Endometrium (tissue), 2 donors: ENCODE measurements around the gene WLS.
"Not testable (repeated sequence)": the region's sequence is repeated elsewhere in the genome, so short reads cannot be mapped to it uniquely, and the experiment has no call there.

Experiments
- FAIRE-seq: peaks from 2 replicates; lab custom pipeline; 2012; peaks lifted over from hg19 to GRCh38; lab: Jason Lieb, UNC
- donor health status: control.
- donor health status: control.

The WLS gene

DNA sequence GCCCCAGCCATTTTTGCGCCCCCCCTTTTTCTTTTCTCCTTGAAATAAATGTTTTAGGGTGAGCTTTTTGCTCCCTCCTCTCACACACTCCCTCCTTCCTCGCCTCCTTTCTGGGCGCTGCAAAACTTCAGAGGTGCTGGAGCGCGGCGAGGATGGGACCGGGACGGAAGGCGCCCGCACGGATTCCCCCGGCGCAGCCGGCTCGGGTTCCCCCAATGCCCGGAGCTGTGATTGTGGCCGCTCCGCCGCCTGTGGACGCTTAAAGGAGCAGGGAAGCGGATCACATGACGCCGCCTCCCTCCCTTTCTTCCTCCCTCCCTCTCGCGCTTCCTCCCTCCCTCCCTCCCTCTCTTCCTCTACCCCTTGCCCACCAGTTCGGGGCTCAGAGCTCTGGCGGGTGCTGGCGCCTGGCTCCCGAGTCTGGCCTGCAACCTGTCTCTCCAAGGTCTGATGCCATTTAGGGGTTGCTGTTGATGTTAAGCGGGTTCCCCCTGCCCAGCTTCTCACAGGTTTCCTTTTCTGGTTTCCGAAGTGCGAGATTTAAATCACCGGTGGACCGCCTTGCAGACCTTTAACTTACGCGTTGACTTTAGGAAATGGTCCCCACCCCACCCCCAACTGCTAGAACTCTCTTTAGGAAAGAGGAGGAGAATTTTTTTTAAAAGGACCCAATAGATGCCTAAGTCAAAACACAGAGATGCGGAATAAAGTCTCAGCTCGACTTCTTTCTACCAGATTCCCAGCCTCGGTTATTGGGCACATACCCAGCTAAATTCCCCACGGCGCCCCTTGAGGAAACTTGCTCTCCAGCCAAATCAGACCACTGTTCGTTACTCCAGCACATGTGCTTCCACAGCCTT, at the start of gene WLS:
TSS of gene WLS (minus strand) at position 235 of the 860 bp plus-strand sequence. CDS start at position 11, 224 bp downstream.
- no peak for FAIRE-seq

DNA sequence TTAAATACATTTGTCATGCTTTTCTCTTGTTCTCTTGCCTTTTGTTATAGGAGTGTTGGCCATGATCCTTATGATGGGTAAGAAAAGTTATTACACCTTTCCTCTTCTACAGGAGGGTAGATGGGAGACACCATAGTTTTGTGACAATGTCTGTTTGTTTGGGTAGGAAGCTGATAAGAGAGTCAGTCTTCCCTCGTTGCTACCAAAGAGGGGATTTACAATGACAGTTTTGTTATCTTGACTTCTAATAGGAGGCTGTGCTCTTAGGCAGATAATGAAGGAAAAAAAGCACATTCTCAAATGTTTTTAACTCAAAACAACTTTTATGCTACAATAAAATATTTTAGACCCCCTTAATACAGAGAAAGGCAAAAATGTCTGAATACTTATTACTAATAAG, 48.0 kb upstream of the WLS start:
- FAIRE-seq, result no peak

DNA sequence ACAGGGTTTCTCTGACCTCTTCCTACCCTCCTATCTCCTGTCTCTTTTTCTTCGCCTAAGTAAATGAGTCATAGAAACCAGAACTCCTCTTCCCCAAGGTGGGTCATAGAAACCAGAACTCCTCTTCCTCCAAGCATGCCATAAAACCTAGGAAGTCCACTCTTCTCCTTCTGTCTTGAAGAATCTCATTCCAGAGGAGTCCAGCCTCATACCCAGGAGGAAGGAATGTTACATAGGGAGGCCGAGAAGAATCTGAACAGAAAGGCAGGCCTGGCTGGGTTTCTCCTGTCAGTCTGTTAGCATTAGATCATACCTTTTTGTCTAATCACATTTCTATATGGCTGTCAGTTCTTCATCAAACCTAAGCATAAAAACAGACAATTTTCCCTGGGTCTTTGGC, 47.5 kb upstream of the WLS start:
- FAIRE-seq, result no peak

- FAIRE-seq, result no peak
Observed at GRCh38 chr1:68278221-68278620, 45.9 kb upstream of the WLS start.

GRCh38 chr1:68276448-68276847, 44.1 kb upstream of the WLS start:
- no peak for FAIRE-seq

DNA sequence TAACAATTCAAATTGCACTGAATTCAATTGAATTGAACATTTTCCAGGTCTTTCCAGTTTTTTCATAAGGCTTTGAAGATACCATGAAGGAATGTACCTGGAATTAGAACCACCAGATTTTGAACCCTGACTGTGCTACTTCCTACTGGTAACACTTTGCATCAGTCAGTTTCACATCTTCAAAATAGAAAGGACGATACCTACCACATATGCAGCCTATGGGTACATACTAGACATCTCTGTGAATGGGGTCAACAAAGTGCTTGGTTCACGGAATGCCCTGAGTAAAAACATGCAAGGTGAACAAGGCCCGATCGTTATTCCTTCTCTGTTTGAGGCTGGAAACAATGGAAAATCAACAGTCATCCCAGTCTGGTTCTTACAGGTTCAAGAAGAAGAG, 41.2 kb upstream of the WLS start:
- FAIRE-seq, result no peak

DNA sequence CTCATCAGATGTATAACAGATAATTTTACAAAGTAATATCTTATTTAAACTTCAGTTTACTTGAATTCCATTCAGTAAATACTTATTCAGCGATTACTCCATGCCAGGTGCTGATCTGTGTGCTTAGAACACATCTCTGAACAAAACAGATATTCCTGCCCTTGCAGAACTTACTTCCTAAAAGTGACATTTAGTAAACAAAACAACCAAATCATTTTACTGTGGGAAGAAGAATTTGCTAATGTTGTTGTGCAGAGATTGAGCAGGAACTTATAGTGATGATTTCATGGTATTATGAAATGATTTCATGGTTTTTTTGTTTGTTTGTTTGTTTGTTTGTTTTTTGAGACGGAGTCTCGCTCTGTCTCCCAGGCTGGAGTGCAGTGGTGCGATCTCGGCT, 39.3 kb upstream of the WLS start:
- peak; percentile 12 for FAIRE-seq

- FAIRE-seq, result no peak
Observed at GRCh38 chr1:68270951-68271350, 38.6 kb upstream of the WLS start.

GRCh38 chr1:68269637-68270430, 37.5 kb upstream of the WLS start:
- no peak for FAIRE-seq

DNA sequence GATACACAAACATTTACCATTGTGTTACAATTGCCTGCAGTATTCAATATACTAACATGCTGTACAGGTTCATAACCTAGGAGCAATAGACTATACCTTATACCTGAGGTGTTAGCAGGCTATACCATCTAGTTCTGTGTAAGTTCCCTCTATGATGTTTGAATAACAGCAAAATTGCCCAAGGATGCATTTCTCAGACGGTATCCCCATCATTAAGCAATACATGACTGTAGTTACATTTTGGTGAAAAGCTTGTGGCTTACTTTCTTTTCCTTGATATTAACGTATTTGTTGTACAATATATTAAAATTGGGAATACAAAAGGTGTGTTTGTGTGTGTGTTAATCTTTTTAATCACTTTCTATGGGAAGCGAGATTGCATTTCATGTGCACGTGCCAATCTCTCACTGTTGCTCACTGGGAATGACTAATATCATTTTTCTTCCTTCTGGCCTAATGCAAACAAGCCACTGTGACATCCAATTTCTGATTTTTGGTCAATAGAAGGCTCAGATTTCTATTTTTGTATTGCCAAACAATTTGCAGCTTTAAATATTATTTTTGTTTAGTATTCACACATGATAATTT, 36.7 kb upstream of the WLS start:
- no peak for FAIRE-seq

GRCh38 chr1:68256824-68257223, 24.5 kb upstream of the WLS start:
- not testable (repeated sequence) for FAIRE-seq

DNA sequence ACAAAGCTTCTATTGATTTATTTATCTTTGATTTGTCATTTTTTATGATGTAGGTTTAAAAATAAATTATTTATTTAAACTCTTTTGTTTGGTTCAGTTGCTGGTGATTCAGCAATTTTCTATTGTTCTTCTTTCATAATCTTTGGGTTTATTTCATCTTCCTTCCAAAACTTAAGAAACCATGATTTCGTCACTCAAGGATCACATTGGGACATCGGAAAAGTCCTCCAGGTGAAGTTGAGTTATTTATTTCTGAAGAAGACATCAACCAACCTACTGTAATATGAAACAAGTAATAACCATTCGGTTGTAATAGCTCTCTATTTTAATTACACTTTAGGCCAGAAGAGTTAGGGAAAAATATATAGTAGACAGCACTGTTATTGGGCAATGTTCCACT, 23.0 kb upstream of the WLS start:
- no peak for FAIRE-seq

DNA sequence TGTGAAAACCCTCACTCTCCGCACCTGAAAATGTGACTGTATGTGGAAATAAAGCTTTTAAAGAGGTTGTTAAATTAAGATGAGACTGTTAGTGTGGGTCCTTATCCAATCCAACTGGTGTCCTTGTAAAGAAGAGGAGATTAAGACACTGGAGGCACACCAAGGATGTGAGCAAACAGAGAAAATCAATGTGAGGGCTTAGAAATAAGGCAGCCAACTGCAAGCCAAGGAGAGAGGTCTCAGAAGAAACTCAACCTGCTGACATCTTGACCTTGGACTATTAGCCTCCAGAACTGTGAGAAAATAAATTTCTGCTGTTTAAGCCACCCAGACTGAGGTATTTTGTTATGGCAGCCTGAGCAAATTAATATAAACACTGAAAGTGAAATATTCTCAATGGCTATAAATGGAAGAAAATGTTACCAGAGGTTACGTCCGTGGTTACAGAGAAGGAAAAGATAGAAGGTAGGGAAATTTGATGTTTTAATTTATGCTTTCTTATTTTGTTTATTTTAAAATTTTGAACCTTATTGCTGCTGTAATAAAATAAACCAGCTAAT, 22.4 kb upstream of the WLS start:
- no peak for FAIRE-seq

DNA sequence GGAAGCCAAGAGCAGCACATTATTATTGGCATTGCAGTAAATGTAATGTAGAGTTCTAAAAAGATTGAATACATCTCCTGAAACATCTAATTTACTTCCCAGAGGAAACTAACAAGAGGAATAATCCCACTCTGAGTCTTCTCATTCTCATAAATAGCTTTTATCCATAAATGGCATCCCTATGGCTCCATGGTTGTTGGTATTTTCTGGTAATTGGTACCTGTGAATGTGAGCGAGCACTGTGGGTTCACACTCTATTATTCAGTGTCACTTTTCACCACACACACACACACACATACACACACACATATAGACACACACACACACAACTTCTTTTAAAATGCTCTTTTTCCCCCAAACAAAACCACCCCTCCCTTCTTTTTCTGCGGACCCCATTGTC, 4.7 kb upstream of the WLS start:
- FAIRE-seq, result no peak

- FAIRE-seq, result no peak
Observed at GRCh38 chr1:68234094-68234493, 1.8 kb upstream of the WLS start.

DNA sequence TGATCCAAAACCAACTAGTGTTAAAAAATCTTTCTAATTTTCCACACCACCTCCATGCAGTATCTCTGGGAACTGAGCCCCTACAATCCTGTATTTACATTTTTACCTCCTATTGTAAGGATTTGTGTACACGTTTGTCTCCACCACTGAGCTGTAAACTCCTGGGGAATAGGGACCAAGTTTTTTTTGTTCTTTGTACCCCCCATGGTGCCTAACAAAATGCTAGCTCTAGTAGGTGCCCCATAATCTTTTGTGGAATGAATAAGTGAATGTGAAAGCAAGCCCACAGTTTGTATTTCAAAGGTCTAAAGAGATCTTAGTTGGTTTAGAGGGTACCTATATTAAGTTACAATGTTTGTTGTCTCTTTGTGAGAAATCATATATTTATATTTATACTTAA, 879 bp upstream of the WLS start:
- no peak for FAIRE-seq

DNA sequence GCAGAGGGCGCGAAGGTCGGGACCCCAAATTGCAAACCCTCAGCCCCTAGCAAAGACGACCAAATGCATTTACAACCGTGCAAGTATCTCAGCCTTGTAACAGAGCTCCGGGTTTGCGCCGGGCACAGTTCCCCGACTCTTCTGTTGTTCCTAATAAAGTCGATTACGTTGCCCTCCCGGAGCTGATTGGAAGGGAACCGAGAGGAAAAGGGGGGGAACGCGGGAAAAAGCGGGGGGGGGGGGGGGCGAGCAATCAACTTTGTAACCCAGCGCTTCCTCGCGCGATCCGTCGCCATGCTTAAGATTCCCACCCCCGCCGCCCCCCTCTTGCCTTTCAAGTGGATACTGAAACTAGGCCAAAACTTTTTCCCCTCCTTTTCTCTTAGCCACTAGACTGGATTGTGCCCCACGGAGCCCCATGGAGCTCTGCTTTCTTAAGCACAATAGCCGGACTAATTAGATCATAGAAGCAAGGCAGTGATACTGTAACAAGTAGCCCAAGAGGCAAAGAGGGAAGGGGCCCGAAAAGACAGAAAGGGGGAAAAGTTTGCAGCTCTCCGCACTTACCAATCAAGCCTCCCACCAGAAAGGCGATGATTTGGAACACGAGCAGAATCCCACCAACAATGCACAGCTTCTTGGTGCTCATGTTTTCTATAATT, 565 bp downstream of the WLS start:
- no peak for FAIRE-seq

DNA sequence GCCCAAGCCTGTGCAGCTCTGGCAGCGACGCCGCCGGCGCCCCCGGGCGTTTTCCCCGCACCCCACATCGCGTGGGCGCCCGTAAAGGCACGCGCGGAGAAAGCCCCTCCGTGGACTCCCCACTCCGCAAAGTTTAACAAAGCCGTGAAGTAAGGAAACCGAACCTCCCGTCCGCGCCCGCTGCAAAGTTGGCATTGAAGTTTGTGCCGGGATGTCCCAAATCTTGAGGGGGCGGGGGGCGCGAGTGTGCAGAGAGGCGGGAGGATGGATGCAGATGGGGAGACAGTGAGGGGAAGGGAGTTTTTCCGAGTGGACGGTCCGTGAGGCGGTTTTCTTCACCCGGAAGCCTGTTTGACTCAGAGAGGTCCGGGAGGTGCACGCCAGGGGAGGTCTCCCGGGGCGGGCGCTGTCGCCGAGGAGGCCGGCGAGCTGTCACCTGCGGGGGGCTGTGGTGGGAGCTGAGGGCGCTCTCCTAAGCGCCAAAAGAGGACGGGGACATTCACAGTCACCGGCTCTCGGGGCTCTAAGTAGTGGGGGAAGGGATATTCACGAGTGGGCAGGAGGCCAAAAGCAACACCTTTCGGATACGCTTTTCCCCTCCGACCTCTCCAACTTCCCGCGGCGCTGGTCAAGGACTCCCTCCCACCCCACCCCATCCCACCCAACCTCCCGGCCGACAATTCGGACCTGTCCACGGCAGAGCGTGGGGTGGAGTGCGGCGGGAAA, 1.3 kb downstream of the WLS start:
- no peak for FAIRE-seq

DNA sequence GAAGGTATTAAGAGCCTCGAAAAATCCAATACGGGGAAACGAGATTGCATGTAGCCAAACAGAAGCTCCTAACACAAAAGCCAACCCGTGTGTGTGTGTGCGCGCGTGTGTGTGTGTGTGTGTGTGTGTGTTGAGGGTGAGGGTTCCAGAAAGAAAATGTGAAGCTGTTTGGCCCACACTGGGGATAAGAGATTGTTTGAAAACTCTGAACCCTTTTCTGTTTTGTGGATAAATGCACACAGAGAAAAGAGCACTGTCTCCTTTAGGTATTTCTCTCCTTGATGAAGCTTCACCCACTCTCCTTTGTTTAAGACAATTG, 1.9 kb downstream of the WLS start:
- FAIRE-seq, result no peak

GRCh38 chr1:68229650-68230483, 2.5 kb downstream of the WLS start:
- no peak for FAIRE-seq

DNA sequence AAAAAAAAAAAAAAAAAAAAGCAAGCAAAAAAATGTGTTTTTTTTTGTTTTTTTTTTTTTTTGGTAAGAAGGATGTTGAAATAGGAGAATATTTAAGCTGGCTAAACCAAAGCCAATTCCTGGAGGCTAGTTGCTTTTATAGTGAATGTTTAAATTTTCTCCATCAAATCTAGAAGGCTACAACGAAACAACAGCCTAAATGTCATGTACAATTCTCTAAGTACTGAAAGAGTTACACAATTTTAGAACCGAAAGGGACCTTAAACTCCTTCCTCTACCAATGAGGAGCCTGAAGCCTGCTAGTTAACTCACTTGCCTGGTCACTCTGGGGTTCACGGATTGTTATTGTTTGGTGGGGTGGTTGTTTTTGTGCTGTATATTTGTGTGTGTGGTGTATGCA, 3.5 kb downstream of the WLS start:
- no peak for FAIRE-seq
